K562 (cell line): Measurements from ENCODE around the gene COL28A1. TPM values are rescaled to one million over a fixed set of nuclear protein-coding genes. Genes with fewer than 3 reads are reported as not detected.

ENCODE experiments used
- ARID1B ChIP-seq: fragments of 450-650 bp; IDR thresholded peaks from 2 replicates; pipeline ENCODE4 v1.6.1; 2016; ENCODE audit warnings: antibody characterized with exemption, mild to moderate bottlenecking, inconsistent platforms
- CCAR2 ChIP-seq: fragments of 200-400 bp; formaldehyde crosslinking; IDR thresholded peaks from 2 replicates; pipeline ENCODE4 v1.6.1; 2017; ENCODE audit warnings: mild to moderate bottlenecking, low read depth, low read length
- ELF4 ChIP-seq: fragments of 450-650 bp; formaldehyde crosslinking; IDR thresholded peaks from 2 replicates; pipeline ENCODE4 v1.4.0; 2022; ENCODE audit warnings: missing genetic modification characterization
- TARDBP ChIP-seq: fragments of 450-650 bp; IDR thresholded peaks from 2 replicates; pipeline ENCODE4 v1.6.1; 2016
- TCFL5 ChIP-seq: fragments of 250-450 bp; sonication (Bioruptor Pico); conservative IDR thresholded peaks from 2 replicates; pipeline ENCODE4 v1.6.1; 2021; ENCODE audit warnings: mild to moderate bottlenecking, moderate library complexity, matching md5 sums
- ZNF175 ChIP-seq: fragments of 200-800 bp; sonication (Bioruptor generic); IDR thresholded peaks from 2 replicates; pipeline ENCODE4 v1.6.1; 2016; ENCODE audit warnings: low read depth, mild to moderate bottlenecking, missing genetic modification characterization, missing compliant biosample characterization
- polyA plus RNA-seq, 8 experiments: library from polyadenylated mRNA; depleted of rRNA in 4 of 8; stranded (reverse) in 5 of 8; unstranded in 3 of 8; fragments of >200 nt; fragmentation: Nextera tagmentation in 2 of 8; fragmentation: Illumina TruSeq in 1 of 8; extraction: Ambion mirVana in 2 of 8; extraction: Trizol in 1 of 8; gene quantifications; 2 replicates each; pipeline versions ENCODE4 v1.2.1 to v1.2.3, GENCODE V29; 2011 to 2014; ENCODE audit warnings: inconsistent platforms in 1 of 8, missing spikeins in 1 of 8
- total RNA-seq, 7 experiments: library from RNA; depleted of rRNA in 6 of 7; stranded (reverse); fragments of >200 nt in 6 of 7; fragmentation: Illumina TruSeq in 2 of 7; extraction: Trizol in 2 of 7; gene quantifications; 2 replicates each; pipeline versions ENCODE4 v1.2.1 to v1.2.3, GENCODE V29; 2011 to 2021; ENCODE audit warnings: low replicate concordance in 1 of 7
- TF ChIP-seq, protein P1 (sequence below): fragments of 450-650 bp; IDR thresholded peaks from 2 replicates; pipeline ENCODE4 v1.6.1; 2017; ENCODE audit warnings: antibody characterized with exemption
- TF ChIP-seq, protein P2 (sequence below), 2 experiments: IDR thresholded peaks in 1 of 2; conservative IDR thresholded peaks in 1 of 2; 2 replicates each; pipeline ENCODE4 v1.6.1; 2016; ENCODE audit warnings: low read depth in 2 of 2, mild to moderate bottlenecking in 1 of 2, missing compliant biosample characterization in 1 of 2, missing genetic modification characterization in 1 of 2, moderate library complexity in 1 of 2
- TF ChIP-seq, protein P3 (sequence below): sonication (generic); formaldehyde crosslinking; IDR thresholded peaks from 2 replicates; pipeline ENCODE4 v1.8.0; 2023; ENCODE audit warnings: mild to moderate bottlenecking, missing genetic modification reagents

Gene COL28A1
- total and polyA plus RNA-seq, 9 of the 15 experiments (the other 6 are each of a cell fraction or from before 2014, with no cell fraction given), result 0.03 to 0.13 (median 0.05) TPM; not detected in 3

DNA sequence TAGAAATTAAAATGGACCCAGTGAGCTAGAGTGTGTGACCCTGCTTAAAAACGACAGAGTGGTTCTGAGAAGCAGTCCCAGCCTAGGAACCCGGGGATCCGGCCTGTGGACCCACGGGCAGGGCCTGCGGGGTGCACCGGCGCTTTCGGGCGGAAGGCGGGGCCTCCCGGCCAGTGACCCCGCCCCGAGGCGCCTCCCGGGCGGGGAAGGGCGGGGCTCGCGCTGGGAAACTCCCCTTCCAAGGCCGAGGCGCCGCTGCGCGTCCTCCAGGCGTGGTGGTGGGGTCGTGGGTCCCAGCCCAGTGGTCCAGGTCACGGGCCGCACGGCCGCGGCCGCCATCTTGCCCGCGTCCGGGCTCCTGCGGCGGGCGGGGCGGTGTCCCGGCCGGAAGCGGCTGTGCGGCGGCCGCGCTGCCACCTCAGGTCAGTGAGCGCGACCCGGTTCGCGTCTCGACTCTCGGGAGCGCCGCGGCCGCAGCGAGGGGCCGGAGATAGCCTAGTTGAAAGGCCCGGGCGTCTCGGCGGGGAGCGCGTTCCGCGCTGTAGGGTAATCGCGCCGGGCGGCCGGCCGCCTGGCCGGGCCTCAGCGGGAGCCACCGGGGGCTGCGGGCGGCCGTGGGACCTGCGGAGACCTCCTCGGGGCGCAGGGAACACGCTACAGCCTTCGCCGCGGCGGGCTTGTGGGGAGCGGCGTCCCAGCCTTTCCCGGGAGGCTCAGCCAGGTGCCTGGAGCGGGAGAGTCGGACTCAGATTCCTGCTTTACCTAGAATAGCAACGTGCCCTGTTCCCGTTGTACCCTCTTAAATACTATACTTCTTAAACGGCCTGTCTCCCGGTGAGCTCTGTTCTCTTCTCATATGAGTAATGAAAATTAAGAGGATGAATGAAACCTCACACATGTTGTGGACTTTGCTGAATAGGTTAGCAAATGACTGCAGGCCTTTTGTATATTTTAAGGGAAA, 31.3 kb upstream of the COL28A1 start, which contains the start of gene MIOS (continued):
- TF ChIP-seq, protein P1, sequence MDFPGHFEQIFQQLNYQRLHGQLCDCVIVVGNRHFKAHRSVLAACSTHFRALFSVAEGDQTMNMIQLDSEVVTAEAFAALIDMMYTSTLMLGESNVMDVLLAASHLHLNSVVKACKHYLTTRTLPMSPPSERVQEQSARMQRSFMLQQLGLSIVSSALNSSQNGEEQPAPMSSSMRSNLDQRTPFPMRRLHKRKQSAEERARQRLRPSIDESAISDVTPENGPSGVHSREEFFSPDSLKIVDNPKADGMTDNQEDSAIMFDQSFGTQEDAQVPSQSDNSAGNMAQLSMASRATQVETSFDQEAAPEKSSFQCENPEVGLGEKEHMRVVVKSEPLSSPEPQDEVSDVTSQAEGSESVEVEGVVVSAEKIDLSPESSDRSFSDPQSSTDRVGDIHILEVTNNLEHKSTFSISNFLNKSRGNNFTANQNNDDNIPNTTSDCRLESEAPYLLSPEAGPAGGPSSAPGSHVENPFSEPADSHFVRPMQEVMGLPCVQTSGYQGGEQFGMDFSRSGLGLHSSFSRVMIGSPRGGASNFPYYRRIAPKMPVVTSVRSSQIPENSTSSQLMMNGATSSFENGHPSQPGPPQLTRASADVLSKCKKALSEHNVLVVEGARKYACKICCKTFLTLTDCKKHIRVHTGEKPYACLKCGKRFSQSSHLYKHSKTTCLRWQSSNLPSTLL, result no peak
- TF ChIP-seq CCAR2 (no peak), TARDBP (peak; percentile 80), ELF4 (CRISPR knock-in tag) (no peak), TCFL5 (no peak), ZNF175 (CRISPR knock-in tag) (no peak), ARID1B (no peak)
- TF ChIP-seq, protein P2, sequence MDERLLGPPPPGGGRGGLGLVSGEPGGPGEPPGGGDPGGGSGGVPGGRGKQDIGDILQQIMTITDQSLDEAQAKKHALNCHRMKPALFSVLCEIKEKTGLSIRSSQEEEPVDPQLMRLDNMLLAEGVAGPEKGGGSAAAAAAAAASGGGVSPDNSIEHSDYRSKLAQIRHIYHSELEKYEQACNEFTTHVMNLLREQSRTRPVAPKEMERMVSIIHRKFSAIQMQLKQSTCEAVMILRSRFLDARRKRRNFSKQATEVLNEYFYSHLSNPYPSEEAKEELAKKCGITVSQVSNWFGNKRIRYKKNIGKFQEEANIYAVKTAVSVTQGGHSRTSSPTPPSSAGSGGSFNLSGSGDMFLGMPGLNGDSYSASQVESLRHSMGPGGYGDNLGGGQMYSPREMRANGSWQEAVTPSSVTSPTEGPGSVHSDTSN (CRISPR knock-in tag; IDR thresholded peaks at IDR 0.05; ENCODE audit: low read depth), result no peak
- TF ChIP-seq, protein P2 (tag; conservative IDR thresholded peaks at IDR 0.05; ENCODE audit: low read depth), result no peak
- TF ChIP-seq, protein P3, sequence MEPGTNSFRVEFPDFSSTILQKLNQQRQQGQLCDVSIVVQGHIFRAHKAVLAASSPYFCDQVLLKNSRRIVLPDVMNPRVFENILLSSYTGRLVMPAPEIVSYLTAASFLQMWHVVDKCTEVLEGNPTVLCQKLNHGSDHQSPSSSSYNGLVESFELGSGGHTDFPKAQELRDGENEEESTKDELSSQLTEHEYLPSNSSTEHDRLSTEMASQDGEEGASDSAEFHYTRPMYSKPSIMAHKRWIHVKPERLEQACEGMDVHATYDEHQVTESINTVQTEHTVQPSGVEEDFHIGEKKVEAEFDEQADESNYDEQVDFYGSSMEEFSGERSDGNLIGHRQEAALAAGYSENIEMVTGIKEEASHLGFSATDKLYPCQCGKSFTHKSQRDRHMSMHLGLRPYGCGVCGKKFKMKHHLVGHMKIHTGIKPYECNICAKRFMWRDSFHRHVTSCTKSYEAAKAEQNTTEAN (CRISPR knock-in tag), result no peak
